Activated naive CD4-positive, alpha-beta T cell treated with anti-CD3 and anti-CD28 coated beads for 36 hours (primary cell): ENCODE measurements around the gene ASB16. TPM values are rescaled to one million over a fixed set of nuclear protein-coding genes. Genes with fewer than 3 reads are reported as not detected.
"Not testable (repeated sequence)": the region's sequence is repeated elsewhere in the genome, so short reads cannot be mapped to it uniquely, and the experiment has no call there.

Experiments used
- CTCF ChIA-PET: fragments of 350-600 bp; sonication (Branson Sonifier 250); formaldehyde crosslinking; loops from one replicate; lab custom pipeline; 2021; ENCODE audit warnings: antibody characterized with exemption; lab: Charles Lee
- DNase-seq: peaks from one replicate; pipeline ENCODE4 v3.0.0-alpha.2; 2020
- H3K27ac Mint-ChIP-seq: one replicate; pipeline ENCODE4 v1.8.0; 2021; ENCODE audit warnings: mild to moderate bottlenecking, mixed read lengths
- H3K27me3 Mint-ChIP-seq: one replicate; pipeline ENCODE4 v1.8.0; 2021; ENCODE audit warnings: low read depth, mixed read lengths
- H3K36me3 Mint-ChIP-seq: one replicate; pipeline ENCODE4 v1.8.0; 2021; ENCODE audit warnings: low read depth, mixed read lengths
- H3K4me1 Mint-ChIP-seq: one replicate; pipeline ENCODE4 v1.8.0; 2021; ENCODE audit warnings: low read depth, mixed read lengths
- H3K4me3 Mint-ChIP-seq: one replicate; pipeline ENCODE4 v1.8.0; 2021; ENCODE audit warnings: mild to moderate bottlenecking, moderate library complexity, mixed read lengths
- H3K9me3 Mint-ChIP-seq: one replicate; pipeline ENCODE4 v1.8.0; 2021; ENCODE audit warnings: mixed read lengths
- intact Hi-C: fragments of 100-400 bp; cut with micrococcal nuclease; formaldehyde crosslinking; loops from one replicate; pipeline ENCODE4 v1.15.1; 2023
- total RNA-seq, 2 experiments: library from RNA; stranded (reverse); gene quantifications; one replicate each; pipeline ENCODE4 v1.2.3, GENCODE V29; 2021

ASB16 gene
- total RNA-seq, 2 experiments from 2014 or later: 0.12 TPM; not detected in 1

DNA sequence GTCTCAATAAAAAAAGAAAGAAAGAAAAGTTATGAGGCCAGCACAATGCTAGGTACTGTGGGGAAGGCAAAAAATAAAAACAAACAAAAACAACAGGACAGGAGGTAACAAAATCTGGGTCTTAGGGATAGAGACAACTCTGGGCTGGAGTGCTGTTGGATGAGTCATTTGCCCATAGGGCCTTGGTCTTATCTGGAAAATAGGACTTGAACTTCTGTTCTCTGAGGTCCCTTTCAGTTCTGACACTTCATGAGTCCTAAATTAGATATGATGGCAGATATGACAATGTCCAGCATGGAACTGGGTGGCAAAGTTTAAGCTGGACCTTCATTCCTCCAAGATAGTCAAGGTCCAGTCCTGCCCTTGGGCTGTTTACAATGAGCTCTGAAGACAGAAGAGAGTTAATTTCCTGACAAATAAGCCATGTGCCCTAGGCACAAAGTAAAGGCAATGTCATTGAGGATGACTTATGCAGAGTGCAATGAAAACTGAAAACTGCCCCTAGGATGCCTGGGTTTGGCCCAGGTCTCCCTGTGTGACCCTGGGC lies 38.2 kb upstream of the ASB16 start:
- DNase-seq: no peak
- Mint-ChIP-seq H3K4me1 (peaks cover 10% of the 10 kb centered on the region), H3K9me3 (no peaks in the 10 kb centered on the region), H3K4me3 (no peak overlapping the region), H3K27me3 (no peaks in the 10 kb centered on the region), H3K27ac (no peak overlapping the region), H3K36me3 (no peaks in the 10 kb centered on the region)
- intact Hi-C loops: no loop called here
- CTCF ChIA-PET: interaction anchor here (0.6 to 1.3 kb wide), 2 partner anchors 17 to 36 kb away, joined by 3 to 4 read pairs; no protein-coding TSS in a partner anchor

GRCh38 chr17:44133918-44134476 lies 36.5 kb upstream of the ASB16 start:
- no peaks in the 10 kb centered on the region for H3K36me3 Mint-ChIP-seq

GRCh38 chr17:44134752-44135568 lies 35.5 kb upstream of the ASB16 start:
- no peak for DNase-seq
- no peaks in the 10 kb centered on the region for H3K27me3 Mint-ChIP-seq
- CTCF ChIA-PET: interaction anchor here (0.6 to 1.5 kb wide), 2 partner anchors 16 to 19 kb away, joined by 5 to 6 read pairs; no protein-coding TSS in a partner anchor
- no peaks in the 10 kb centered on the region for H3K36me3 Mint-ChIP-seq
- intact Hi-C loops: no loop called here
- H3K4me1 Mint-ChIP-seq: peaks cover 25% of the 10 kb centered on the region
- H3K4me3 Mint-ChIP-seq: no peak overlapping the region
- H3K9me3 Mint-ChIP-seq: no peaks in the 10 kb centered on the region
- H3K27ac Mint-ChIP-seq: no peak overlapping the region

More at GRCh38 chr17:44133918-44134476, 36.5 kb upstream of the ASB16 start:
- CTCF ChIA-PET: interaction anchor here (0.6 to 1.5 kb wide), 2 partner anchors 18 to 90 kb away, joined by 3 to 6 read pairs; no protein-coding TSS in a partner anchor
- no peaks in the 10 kb centered on the region for H3K27me3 Mint-ChIP-seq
- no peak overlapping the region for H3K4me3 Mint-ChIP-seq
- H3K4me1 Mint-ChIP-seq: peaks cover 25% of the 10 kb centered on the region
- no peak overlapping the region for H3K27ac Mint-ChIP-seq
- DNase-seq: no peak
- no peaks in the 10 kb centered on the region for H3K9me3 Mint-ChIP-seq
- intact Hi-C loops: no loop called here

DNA sequence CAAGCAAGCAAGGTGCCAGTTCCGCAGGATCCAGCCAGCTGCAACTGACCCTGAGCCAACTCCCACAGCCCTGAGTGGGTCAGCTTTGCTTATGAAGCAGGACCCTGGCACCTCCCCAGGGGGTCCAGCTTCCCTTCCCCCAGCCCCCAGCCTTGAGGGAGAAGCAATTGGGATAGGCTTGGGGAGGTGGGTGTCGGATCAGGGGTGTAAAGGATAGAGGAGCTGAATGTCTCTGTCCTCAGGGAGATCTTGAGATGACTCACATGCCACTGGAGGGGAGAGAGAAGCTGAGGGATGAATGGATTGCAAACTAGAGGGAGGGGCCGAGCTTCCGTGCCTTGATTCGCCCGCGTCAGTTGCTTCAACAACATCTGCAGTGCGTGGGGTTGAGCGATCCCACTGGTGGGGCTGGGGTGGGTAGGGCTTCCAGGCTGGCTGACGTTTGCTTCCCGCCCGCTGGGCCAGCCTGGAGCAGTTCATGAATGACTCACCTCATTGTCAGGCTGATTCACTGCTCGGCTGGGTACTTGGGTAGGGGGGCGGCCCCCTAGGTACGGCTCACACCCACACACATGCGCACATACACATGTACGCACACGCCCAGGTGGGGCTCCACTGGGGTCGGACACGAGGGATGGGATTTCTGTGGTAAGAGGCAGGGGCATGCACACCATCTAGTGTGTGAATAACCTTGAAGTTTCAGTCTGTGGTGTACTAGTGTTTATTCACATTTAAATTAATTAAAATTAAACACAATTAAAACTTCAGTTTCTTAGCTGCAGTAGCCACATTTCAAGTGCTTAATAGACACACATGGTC lies 32.4 kb upstream of the ASB16 start:
- H3K4me1 Mint-ChIP-seq: peaks cover 22% of the 10 kb centered on the region
- DNase-seq: peak; percentile 92
- peaks cover 1% of the 10 kb centered on the region for H3K36me3 Mint-ChIP-seq
- no peaks in the 10 kb centered on the region for H3K9me3 Mint-ChIP-seq
- H3K27me3 Mint-ChIP-seq: no peaks in the 10 kb centered on the region
- CTCF ChIA-PET: interaction anchor here (0.7 to 1.6 kb wide), 9 partner anchors 13 to 194 kb away, joined by 3 to 7 read pairs (median 4); partner anchors contain the start of gene HDAC5
- peak overlapping the region; percentile 34 for H3K4me3 Mint-ChIP-seq
- peak overlapping the region; percentile 30 for H3K27ac Mint-ChIP-seq
- intact Hi-C loops: loop anchor here (1.0 to 2.0 kb wide), 2 partner anchors 14 to 67 kb away; partner anchors contain the start of gene G6PC3

DNA sequence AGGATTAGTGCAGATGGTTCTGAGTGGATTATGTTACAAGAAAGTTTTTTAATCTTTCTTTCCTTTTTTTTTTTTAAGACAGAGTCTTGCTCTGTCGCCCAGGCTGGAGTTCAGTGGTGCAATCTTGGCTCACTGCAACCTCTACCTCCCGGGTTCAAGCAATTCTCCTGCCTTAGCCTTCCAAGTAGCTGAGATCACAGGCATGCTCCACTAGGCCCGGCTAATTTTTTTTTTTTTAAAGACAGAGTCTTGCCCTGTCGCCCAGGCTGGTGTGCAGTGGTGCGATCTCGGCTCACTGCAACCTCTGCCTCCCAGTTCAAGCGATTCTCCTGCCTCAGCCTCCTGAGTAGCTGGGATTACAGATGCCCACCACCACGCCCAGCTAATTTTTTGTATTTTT lies 26.6 kb upstream of the ASB16 start:
- CTCF ChIA-PET: interaction anchor here (0.6 to 0.7 kb wide), 3 partner anchors 74 to 202 kb away, joined by 3 to 9 read pairs (median 4); no protein-coding TSS in a partner anchor
- not testable (repeated sequence) for H3K27me3 Mint-ChIP-seq, DNase-seq, H3K4me3 Mint-ChIP-seq, H3K4me1 Mint-ChIP-seq, H3K27ac Mint-ChIP-seq, H3K9me3 Mint-ChIP-seq
- intact Hi-C loops: loop anchor here (5.0 kb wide), 2 partner anchors 73 to 137 kb away; partner anchors contain the start of gene UBTF
- peaks cover 26% of the 10 kb centered on the region for H3K36me3 Mint-ChIP-seq

DNA sequence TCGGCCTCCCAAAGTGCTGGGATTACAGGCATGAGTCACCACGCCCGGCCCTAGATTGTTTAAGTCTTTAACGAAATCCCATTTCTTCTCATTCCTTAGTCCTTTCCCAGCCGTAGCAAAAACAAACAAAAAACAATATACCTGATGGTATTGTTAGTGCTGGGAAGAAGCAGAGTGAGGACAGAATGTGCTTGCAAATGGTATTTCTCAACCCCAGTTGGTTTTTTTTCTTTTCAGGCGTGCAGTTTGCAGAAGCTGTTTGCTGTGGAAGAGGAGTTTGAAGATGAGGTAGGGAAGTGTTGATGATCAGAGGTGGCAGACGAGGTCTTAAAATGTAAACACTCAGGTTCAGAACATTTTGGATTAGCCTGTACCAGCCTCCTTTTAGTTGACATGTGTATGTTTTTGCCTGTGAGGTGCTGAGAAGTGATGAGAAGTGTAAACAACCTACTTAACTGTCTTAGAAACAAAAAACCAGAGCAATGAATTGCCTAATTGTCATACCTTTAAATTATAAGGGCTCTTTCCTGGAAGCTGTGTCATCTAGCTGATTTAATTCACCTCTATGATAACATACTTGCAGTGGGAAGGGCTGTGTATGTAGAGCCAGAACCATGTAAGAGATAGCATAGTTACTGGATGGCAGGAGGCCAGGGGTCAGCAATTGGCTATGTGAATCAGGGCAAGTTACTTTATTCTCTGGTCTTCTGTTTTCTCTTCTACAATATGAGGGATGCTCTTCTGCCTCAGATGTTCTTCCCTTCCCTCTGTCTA lies 25.4 kb upstream of the ASB16 start:
- peaks cover 32% of the 10 kb centered on the region for H3K36me3 Mint-ChIP-seq
- CTCF ChIA-PET: interaction anchor here (0.6 kb wide), 1 partner anchor 66 kb away, joined by 3 read pairs; no protein-coding TSS in a partner anchor
- no peaks in the 10 kb centered on the region for H3K9me3 Mint-ChIP-seq
- intact Hi-C loops: loop anchor here (5.0 kb wide), 2 partner anchors 72 to 138 kb away; partner anchors contain the start of gene UBTF
- H3K27me3 Mint-ChIP-seq: no peaks in the 10 kb centered on the region
- H3K4me1 Mint-ChIP-seq: peaks cover 6% of the 10 kb centered on the region
- no peak for DNase-seq
- H3K27ac Mint-ChIP-seq: no peak overlapping the region
- no peak overlapping the region for H3K4me3 Mint-ChIP-seq

DNA sequence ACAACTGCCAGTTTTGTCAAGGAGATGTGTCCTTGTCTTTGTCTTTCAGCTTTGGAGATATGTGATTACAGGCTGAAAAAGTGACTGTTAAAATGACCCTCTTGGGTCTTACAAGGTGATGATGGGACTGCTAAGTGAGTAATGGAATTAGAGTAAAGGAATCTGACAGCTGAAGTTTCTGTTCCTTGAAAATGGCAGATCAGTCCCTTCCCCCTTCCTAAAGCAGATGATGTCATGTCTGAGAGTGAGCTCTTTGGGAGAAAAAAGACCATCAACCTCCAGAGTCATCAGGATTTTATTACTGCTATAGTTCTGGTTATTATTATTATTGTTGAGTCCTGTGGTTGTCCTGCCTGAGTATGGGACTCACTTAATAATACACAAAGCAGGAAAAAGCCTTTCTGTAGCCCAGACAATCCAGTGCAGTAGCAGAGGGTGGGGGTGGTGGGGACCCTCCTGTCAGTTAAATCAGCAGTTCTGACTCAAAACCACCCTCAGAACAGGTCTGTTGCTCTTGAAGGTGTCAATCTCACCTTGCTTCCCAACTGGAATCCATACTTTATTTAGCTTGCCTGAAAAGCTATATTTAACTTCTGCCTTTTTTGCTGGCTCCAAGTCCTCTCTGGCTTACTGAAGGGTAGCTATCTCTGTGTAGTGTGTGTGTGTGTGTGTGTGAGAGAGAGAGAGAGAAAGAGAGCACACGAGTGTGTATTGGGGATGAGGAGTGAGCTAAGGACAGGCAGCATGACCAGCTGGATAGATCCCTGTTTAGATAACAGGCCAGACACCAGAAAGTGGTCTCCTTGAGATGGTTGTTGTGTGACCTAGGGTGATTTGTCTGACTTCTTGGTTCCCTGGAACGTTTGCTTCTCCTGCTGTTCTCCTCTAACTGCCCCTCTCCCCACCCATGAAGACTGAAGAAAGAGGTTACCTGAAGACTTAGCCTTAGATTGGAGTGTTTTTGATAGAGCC lies 23.8 kb upstream of the ASB16 start:
- Mint-ChIP-seq H3K4me1 (peaks cover 3% of the 10 kb centered on the region), H3K27ac (no peak overlapping the region), H3K36me3 (peaks cover 34% of the 10 kb centered on the region)

GRCh38 chr17:44147812-44148211 lies 22.7 kb upstream of the ASB16 start:
- no peak overlapping the region for H3K27ac Mint-ChIP-seq
- no peak for DNase-seq
- CTCF ChIA-PET: no interaction called here
- peaks cover 38% of the 10 kb centered on the region for H3K36me3 Mint-ChIP-seq
- H3K9me3 Mint-ChIP-seq: no peaks in the 10 kb centered on the region
- H3K27me3 Mint-ChIP-seq: no peaks in the 10 kb centered on the region
- intact Hi-C loops: no loop called here
- no peak overlapping the region for H3K4me3 Mint-ChIP-seq
- H3K4me1 Mint-ChIP-seq: no peaks in the 10 kb centered on the region

More for the DNA sequence above, 23.8 kb upstream of the ASB16 start:
- intact Hi-C loops: no loop called here
- DNase-seq: no peak
- no peaks in the 10 kb centered on the region for H3K27me3 Mint-ChIP-seq
- H3K9me3 Mint-ChIP-seq: no peaks in the 10 kb centered on the region
- no peak overlapping the region for H3K4me3 Mint-ChIP-seq
- CTCF ChIA-PET: interaction anchor here (0.9 kb wide), 1 partner anchor 60 kb away, joined by 3 read pairs; no protein-coding TSS in a partner anchor

DNA sequence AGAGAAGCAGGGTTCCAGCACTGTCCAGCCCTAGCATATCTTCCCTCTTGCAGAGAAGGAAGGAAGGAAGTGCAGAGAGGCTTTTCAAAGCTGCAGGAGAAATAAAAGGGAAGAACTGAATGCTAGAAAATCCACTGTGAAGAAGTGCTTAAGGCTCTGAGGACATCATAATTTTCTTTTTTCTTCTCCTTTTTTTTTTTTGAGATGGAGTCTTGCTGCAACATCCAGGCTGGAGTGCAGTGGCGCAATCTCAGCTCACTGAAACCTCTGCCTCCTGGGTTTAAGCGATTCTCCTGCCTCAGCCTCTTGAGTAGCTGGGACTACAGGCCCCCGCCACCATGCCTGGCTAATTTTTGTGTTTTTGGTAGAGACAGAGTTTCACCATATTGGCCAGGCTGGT lies 21.4 kb upstream of the ASB16 start:
- H3K36me3 Mint-ChIP-seq: peaks cover 44% of the 10 kb centered on the region
- H3K27me3 Mint-ChIP-seq, H3K4me3 Mint-ChIP-seq, intact Hi-C loops, DNase-seq, H3K4me1 Mint-ChIP-seq, H3K9me3 Mint-ChIP-seq, H3K27ac Mint-ChIP-seq: not testable (repeated sequence)
- CTCF ChIA-PET: interaction anchor here (0.6 kb wide), 1 partner anchor 17 kb away, joined by 3 read pairs; no protein-coding TSS in a partner anchor

- intact Hi-C loops: no loop called here
- Mint-ChIP-seq H3K27ac (no peak overlapping the region), H3K4me3 (no peak overlapping the region), H3K9me3 (no peaks in the 10 kb centered on the region), H3K4me1 (no peaks in the 10 kb centered on the region), H3K36me3 (peaks cover 47% of the 10 kb centered on the region), H3K27me3 (no peaks in the 10 kb centered on the region)
- CTCF ChIA-PET: interaction anchor here (2.9 kb wide), 1 partner anchor 18 kb away, joined by 16 read pairs; no protein-coding TSS in a partner anchor
- no peak for DNase-seq
These were observed 20.7 kb upstream of the ASB16 start for GRCh38 chr17:44149750-44150329.
